ENCODE data around the gene CAPN10.

Gene CAPN10

DNA sequence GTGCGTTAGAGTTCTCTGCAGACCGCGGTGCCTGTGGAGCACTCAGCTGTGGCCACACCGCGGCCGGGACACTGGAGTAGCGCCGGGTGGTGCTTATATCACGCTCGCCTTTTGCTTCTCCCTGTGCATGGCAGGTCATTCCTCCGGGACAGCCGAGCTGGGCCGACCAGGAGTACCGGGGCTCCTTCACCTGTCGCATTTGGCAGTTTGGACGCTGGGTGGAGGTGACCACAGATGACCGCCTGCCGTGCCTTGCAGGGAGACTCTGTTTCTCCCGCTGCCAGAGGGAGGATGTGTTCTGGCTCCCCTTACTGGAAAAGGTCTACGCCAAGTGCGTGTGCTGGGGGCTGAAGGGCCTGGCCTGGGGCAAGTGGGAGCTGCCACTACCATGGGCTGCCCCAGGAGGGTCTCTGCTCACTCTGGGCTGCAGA is 4.2 kb downstream of the CAPN10 start:
- DNase-seq: no peak

DNA sequence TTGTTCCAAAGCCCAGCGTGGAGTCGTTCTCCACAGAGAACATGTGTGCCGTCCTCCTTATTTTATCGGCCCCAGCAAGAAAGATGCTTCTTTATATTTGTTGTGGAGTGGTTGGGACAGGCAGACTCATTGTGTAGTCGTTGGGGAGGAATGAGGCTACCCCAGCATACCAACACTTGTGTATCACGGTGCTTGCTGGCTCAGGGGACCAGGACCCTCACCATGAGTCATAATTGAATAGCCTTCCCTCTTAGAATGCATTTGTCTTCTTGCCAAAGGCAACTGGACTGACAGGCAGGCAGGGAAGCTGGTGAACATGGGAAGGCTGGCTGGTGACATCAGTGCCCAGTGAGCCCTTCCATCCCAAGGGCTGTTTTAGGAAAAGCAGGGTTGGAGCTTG is 4.7 kb downstream of the CAPN10 start:
- no peak for DNase-seq

DNA sequence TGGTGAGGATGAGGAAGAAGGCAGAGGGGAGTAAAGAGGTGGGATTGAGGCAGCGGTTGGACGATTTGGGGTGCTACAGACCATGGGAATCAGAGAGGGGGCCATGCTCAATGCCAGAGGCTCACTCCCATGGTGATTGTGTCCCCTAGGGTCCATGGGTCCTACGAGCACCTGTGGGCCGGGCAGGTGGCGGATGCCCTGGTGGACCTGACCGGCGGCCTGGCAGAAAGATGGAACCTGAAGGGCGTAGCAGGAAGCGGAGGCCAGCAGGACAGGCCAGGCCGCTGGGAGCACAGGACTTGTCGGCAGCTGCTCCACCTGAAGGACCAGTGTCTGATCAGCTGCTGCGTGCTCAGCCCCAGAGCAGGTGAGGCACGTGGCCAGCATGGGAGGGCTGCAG is 5.2 kb downstream of the CAPN10 start:
- DNase-seq: no peak

DNA sequence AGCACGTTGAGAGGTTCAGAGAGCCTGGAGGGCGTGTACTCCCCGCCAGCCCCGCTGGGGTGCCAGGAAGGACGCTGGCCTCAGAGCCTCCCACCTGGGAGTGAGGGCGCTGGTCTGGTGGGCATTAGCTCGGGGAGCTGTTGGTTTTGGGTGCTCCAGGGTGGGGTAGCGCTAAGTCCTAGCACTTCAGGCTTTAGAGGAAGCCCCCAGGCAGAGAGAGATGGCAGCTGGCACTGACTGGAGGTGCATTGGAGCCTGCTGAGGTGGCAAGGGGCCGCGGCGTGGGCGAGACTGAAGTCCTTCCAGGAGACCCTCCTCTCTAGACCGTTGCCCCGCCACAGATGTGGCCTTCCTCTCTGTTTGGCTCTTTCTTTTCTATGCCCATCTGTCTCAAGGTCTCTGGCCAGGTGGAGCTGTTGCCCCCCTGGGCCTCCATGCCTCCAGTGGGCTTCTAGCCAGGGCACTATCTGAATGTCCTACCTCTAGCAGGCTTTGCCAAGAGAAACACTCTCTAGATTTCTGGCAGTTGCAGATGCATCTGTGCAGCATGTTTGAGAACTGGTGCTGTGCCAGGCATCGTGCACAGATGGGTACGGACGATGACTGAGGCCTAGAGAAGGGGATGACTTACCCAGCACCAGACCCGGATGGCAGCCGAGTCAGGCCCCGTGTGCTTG is 6.6 kb downstream of the CAPN10 start:
- DNase-seq: no peak

DNA sequence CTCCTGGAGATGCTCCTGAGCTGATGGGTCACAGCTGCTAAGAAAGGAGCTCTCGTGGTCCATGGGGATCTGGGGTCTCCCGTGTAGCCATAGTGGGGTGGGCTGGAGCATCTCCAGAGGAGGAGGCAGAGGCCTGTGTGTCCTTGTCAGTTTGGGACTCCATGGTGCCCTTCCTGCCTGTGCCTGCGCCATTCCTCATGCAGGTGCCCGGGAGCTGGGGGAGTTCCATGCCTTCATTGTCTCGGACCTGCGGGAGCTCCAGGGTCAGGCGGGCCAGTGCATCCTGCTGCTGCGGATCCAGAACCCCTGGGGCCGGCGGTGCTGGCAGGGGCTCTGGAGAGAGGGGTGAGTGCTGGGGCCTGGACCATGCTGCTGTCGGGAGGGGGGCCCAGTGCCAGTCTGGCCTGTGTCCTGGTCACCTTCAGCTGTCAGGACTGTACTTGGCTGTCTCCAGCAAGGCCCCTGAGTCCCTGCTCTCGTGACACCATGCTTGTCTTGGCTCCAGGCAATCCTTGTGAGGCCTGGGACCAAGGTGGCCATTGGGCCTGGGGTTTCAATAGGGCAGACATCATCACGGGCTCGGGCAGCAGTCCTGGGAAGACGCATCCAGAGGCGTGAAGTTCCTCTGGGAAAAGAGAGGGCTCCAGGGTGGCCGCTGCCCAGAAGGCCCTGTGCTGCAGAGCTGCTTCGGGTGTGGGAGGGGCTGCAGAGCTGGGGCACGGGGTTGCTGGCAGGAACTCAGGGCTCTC is 7.3 kb downstream of the CAPN10 start:
- DNase-seq: no peak

DNA sequence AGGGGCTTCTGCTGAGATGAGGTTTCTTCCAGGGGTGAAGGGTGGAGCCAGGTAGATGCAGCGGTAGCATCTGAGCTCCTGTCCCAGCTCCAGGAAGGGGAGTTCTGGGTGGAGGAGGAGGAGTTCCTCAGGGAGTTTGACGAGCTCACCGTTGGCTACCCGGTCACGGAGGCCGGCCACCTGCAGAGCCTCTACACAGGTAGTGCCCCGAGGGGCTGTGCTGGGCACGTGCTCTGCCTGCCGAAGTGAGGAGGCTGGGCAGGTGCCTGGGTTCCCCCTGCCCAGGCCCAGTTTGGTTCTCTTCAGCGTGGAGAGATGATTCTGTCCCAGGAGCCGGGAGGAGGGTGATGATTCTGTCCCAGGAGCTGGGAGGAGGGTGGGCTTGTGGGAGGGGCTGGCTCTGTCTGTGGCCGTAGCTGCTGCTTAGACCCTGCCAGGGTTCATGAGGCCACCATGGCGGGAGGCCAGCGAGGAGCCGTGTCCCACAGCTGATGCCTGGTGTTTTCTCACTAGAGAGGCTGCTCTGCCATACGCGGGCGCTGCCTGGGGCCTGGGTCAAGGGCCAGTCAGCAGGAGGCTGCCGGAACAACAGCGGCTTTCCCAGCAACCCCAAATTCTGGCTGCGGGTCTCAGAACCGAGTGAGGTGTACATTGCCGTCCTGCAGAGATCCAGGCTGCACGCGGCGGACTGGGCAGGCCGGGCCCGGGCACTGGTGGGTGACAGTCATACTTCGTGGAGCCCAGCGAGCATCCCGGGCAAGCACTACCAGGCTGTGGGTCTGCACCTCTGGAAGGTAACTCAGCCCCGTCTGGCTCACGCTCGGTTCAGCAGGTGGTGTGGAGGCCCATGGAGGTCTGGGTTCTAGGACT is 8.2 kb downstream of the CAPN10 start:
- DNase-seq: no peak

DNA sequence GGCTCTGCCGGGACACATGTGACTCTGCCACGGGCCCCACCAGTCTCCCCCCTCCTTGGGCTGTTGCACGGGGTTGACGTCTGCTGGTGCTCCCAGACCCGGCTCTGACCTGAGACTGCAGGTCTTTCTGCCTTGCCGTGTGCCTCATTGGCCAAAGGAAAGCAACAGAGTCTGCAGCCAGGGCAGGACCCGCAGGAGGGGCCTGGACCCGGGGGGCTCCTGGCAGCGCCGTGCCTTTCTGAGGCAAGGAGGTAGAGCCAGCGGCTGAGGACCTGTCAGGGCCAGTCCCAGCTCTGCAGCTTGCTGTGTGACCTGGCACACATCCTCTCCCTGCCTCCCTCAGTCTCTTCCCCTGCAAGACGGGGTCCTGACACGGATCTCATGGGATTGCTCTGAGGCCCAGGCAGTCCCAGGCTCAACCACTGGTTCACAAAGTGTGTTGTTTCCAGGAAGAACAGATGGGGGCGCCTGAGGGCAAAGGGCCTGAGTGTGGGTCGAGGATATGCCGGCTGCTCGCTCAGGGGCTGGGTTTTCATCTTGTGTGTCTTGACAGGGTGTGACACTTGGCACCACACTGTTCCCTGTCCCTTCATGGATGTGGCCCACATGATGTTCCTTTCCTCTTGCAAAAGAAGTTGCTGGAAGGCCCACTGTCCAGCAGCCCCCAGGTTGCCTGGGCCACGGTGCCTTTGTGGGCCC is 9.0 kb downstream of the CAPN10 start:
- peak; percentile 20 for DNase-seq

DNA sequence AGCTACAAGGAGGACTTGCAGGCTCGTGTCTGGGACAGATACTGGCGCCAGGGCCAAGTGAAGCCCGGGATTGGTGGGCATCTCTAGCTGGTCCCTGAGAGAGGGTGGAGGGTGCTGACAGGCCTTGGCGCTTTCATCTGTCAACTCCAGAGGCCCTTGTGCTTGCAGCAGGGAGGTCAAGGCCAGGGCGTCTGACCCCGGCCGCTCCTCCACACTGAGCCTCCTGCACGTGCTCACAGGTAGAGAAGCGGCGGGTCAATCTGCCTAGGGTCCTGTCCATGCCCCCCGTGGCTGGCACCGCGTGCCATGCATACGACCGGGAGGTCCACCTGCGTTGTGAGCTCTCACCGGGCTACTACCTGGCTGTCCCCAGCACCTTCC is 9.5 kb downstream of the CAPN10 start:
- DNase-seq: no peak

DNA sequence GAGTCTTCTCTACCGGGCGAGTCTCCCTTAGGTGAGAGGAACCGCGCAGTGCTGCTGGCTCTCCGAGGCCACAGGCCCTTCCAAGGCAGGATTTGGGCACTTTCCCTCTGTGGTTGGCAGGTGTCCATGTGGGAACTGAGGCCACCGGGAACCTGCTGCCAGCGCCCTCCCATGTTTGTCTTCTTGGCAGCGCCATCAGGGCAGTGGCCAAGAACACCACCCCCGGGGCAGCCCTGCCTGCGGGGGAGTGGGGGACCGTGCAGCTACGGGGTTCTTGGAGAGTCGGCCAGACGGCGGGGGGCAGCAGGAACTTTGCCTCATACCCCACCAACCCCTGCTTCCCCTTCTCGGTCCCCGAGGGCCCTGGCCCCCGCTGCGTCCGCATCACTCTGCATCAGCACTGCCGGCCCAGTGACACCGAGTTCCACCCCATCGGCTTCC is 10.0 kb downstream of the CAPN10 start:
- DNase-seq: no peak

DNA sequence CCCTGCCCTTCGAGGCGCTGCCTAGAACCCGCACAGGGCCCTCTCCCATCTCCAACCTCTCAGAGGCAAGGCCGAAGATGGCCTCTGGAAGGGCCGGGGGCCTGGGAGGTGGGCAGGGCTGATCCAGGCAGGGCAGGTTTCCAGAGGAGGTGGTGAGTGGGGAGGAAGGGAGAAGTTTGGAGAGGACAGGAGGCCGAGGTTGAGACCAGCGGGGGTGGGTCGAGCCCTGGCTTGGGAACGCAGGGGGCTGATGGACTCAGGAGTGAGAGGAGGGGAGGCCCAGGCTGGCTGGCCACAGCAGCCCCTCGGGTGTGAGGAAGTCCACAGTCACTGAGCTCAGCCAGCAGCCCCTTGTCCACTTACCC is 10.5 kb downstream of the CAPN10 start:
- DNase-seq: no peak

DNA sequence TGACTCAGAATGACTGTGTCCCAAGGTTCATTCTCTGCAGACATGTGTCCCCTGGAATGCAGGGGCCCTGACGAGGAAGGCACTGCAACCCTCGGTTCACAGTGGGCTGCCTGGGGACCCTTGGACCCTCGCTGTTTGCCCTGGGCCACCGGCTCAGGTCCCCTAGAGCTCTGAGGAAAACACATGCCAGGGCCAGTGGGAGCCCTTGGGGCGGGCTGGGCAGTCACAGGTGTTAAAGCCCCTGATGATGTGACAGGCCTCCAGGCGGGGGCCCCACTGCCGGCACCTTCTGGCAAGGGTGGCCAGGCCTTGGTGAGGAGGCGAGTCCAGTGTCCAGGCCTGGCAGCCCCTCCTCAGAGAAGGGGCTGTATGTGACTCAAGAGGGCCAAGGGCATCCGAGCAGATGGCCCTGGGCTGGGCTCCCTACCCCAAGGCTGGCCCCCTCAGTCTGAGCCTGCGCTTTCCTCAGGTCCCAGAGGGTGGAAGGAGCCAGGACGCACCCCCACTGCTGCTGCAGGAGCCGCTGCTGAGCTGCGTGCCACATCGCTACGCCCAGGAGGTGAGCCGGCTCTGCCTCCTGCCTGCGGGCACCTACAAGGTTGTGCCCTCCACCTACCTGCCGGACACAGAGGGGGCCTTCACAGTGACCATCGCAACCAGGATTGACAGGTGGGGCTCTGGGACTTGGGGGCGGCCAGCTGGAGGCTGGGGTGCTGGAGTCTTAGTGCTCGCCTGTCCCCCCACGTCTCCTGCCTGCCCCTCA is 11.1 kb downstream of the CAPN10 start:
- DNase-seq: no peak

DNA sequence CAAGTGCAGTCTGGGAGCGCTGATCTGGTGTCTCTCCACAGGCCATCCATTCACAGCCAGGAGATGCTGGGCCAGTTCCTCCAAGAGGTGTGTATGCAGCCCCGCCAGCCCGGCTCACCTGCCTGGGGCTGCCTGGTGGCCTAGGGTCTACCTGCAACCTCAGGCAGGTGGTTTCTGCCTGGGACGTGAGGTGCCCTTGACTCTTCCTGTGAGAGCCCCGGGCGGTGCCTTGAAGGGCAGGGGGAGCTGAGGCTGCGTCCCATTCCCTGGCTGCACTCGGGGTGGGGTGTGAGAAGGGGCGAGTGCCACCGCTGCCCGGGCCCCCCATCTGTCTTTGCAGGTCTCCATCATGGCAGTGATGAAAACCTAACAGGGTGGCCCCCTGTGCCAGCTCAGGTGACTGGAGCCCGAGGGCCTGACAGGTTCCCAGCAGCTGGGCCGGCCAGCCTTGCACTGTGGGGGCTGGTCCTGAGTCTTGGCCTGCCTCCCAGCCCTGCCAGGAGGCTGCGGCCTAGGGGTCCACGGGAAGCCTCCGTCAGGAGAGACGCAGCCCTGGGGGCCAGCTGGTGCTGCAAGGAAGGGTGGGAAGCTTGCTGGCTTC is 11.9 kb downstream of the CAPN10 start:
- no peak for DNase-seq

DNA sequence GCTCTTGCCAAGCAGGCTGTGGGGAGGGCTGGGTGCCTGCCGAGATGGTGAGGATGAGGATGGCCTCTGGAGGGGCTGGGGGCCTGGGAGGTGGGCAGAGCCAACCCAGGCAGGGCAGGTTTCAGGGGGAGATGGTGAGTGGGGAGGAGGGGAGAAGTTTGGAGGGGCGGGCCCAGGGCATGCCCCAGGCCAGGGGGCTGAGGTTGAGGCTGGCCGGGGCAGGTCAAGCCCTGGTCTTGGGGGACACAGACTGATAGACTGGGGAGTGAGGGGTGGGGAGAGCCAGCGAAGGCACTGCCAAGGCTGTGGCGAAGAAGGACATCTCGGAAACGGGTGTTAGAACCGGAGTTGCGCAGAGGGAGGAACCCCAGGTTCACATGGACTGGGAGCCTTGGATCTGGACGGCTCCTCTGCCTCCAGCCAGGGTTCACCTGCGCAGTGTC is 12.6 kb downstream of the CAPN10 start:
- DNase-seq: no peak

DNA sequence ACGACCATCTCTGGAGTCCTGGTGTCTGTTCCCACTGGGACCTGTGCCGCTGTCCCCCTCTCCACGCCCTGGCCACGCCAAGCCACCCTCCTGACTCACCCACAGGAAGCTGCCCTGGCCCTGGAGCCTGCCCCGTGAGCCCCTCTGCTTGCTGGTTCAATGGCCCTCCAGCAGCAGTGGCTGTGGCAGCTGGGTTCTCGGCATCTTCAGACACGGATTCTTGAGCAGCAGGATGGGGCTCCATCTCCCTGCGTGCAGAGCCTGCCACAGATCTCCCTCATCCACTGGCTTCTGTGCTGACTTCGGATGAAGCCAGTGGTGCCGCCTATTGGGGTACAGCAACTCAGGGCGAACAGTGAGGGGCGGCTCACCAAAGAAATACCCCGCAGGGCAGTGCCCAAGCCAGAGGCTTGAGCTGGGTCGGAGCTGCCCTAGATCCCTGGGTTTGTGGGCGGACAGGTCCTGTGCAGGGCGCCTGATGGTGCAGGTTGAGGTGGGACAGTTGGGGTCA is 14.0 kb downstream of the CAPN10 start:
- DNase-seq: no peak

DNA sequence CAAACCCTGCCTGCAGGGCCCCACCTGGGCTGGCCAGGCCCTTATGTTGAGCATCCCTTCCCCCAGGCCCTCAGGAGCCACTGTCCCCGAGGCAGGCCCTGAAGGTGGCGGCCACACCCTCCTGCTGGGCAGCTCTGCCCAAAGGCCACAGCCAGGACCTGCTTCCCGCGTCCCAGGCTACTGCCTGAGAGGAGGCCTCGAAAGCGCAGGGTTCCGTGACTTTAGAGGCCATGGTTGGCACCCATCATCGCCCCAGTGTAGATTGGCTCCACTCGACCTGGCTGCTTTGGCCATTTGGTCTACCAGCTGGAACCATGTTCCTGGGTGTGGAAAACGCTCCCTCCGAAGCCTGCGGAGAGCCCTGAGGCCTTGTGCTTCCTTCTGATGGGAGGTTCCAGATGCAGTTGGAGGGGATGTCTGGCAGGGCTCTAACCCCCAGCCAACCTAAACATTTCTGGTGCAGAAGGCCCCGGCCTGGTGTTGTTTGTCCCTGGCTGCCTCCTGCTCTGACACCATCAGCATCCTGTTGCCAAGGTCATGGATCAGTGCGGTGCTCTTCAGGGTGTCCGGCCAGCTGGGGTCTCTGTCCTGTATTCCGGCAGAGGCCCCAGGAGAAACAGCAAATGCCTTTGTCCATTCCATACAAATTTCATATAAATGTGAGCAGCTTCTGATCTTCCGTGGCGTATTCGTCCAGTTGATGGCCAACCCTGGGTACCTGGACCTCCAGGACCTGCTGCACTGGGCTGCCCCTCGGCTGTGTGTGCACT is 14.7 kb downstream of the CAPN10 start:
- no peak for DNase-seq

DNA sequence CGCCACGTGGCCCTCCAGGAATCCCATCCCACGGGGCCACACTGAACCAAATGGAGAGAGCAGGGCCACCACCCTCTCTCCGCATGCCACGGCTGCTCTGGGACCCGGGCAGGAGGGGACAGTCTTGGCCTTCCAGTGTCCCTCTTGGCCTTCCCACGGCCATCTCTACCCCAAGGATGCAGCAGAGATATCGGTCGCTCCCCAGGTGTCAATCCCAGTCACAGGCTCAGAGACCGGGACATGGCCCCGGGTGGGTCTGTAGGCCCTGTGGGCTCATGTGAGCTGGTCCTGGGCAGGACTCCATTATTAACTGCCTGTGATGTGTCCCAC is 15.3 kb downstream of the CAPN10 start:
- no peak for DNase-seq

DNA sequence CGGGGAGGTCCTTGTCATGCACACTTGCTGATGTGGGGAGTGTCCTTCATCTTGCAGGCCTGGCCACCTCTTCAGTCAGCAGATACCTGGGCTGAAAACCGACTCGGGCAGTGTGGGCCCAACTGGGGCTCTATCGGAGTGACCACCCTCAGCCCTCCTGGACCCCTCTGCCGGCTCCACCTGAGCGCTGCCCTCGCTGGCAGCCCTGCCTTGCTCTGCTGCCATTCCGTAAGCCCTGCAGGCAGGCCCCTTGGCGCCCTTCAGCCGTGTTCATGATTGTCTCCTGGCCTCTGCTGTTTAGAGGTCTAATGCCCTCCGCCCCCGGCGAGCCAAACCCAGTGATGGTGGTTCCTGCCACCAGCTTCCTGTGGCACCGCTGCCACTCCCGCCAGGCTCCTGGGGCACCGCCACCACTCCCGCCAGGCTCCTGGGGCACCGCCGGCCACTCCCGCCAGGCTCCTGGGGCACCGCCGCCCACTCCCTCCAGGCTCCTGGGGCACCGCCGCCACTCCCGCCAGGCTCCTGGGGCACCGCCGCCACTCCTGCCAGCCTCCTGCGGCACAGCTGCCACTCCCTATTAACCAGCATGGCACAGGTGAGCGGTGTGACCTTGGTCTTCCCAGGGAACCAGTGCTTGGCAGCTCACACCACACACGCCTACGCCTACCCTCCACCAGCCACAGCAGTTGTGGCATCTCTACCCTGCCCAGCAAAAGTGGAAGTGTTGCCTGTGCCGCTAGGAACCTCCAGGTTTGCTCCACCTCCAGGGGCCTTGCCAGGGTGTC is 15.9 kb downstream of the CAPN10 start:
- no peak for DNase-seq

DNA sequence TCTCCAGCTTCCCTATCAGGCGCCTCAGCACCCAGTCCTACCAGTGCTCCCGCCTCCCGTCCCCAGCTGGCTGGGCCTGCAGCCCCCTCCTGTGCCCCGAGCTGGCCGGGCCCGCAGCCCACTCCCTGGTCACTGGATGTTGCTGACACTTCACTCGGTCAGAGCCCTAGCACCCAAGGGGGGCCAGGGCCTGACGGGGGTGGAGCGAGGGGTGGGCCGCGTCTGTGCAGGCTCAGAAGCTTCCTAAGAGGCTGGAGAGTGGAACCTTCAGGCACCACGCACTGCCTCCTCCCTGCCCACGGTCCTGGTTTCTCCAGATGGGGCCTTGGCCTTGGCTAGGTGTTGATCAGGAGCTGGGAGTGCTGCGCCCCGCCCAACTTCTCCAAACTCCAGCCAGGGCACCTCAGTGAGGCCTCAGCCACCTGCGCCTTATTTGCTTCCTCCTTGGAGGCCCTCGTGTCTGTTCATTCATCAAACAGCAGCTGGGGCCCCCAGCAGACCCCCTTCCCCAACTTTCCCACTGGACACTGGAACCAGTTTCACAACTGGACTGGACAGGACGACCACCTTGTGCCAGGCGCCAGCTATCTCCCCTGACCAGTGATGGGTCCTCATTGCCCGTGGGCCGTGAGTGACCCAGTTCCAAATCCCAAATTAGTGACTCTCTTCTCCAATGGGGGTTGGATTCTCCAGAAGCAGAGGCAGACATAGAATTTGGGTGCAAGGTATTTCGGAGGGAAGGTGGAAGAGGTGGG is 16.7 kb downstream of the CAPN10 start:
- no peak for DNase-seq

DNA sequence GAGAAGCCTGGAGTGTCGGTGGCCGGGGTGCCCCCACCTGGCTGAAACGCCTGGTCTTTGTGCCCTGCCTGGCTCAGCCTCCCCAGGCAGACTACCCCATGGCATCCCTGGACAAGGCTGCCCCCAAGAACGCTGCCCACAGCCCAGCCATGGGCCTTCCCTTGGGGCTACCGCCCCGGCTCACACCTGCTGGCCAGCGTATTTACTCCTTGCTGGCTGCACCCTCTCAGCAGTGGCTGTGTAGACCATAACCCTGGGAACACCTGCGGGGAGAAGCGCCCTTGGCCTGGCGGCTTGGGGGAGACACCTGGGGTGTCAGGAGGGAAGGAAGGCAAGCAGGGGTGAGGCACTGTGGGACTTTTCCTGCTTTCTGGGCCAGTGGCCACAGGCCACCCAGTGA is 17.3 kb downstream of the CAPN10 start:
- DNase-seq: no peak

Data from CD4-positive, alpha-beta T cell treated with Interleukin-4 for 4 hours (primary cell).